SK-N-SH (cell line): Measurements from ENCODE around the gene EFTUD2. TPM values are rescaled to one million over a fixed set of nuclear protein-coding genes. Genes with fewer than 3 reads are reported as not detected.

Experiments
- CTCF ChIA-PET: fragments of 300-600, 350-600 bp; formaldehyde crosslinking; extraction: SDS; loops from one replicate; lab custom pipeline; 2021; lab: Yijun Ruan, JAX
- POLR2A ChIA-PET: fragments of 350-600 bp; sonication (Branson Sonifier 250); formaldehyde crosslinking; extraction: SDS; loops from one replicate; lab custom pipeline; 2020; ENCODE audit warnings: antibody characterized with exemption, inconsistent platforms; lab: Yijun Ruan, JAX
- DNase-seq: peaks from one replicate; pipeline ENCODE4 v3.0.0; 2012
- H2AFZ ChIP-seq: fragments of 200-600 bp; sonication (generic); 2 replicates; pipeline ENCODE4 v1.8.1; 2016; ENCODE audit warnings: antibody characterized with exemption, mild to moderate bottlenecking, low read depth
- H3F3A ChIP-seq: fragments of 200-600 bp; sonication (generic); replicated peaks from 2 replicates; pipeline ENCODE3; 2016; ENCODE audit warnings: antibody characterized with exemption, mild to moderate bottlenecking; ENCODE audit not compliant: insufficient read depth
- H3K27ac ChIP-seq, 2 experiments: fragments of 200-500 bp in 1 of 2; fragments of 200-600 bp in 1 of 2; sonication (Bioruptor generic) in 1 of 2; sonication (generic), shearing (Covaris generic) in 1 of 2; 2 replicates each; pipeline versions ENCODE4 v1.5.1 to v1.6.1; 2014 to 2016; ENCODE audit warnings: low read depth in 2 of 2, inconsistent platforms in 1 of 2, low read length in 1 of 2, mild to moderate bottlenecking in 1 of 2, mixed read lengths in 1 of 2
- H3K27me3 ChIP-seq: fragments of 200-600 bp; sonication (generic), shearing (Covaris generic); 2 replicates; pipeline ENCODE4 v1.6.1; 2016; ENCODE audit warnings: mixed run types; ENCODE audit not compliant: insufficient read depth
- H3K36me3 ChIP-seq, 2 experiments: fragments of 200-500 bp in 1 of 2; fragments of 200-600 bp in 1 of 2; sonication (Bioruptor generic) in 1 of 2; sonication (generic) in 1 of 2; replicated peaks in 1 of 2; 2 replicates each; pipeline versions ENCODE3 to v1.5.1; 2014 to 2016; ENCODE audit warnings: low read length in 1 of 2, mild to moderate bottlenecking in 1 of 2; ENCODE audit not compliant: insufficient read depth in 2 of 2, control insufficient read depth in 1 of 2
- H3K4me1 ChIP-seq, 2 experiments: fragments of 200-500 bp in 1 of 2; fragments of 200-600 bp in 1 of 2; sonication (Bioruptor generic) in 1 of 2; sonication (generic), shearing (Covaris generic) in 1 of 2; 2 replicates each; pipeline versions ENCODE4 v1.5.1 to v1.6.1; 2014 to 2016; ENCODE audit warnings: low read depth in 1 of 2, low read length in 1 of 2, mixed run types in 1 of 2; ENCODE audit not compliant: insufficient read depth in 2 of 2, control insufficient read depth in 1 of 2
- H3K4me2 ChIP-seq: fragments of 200-600 bp; sonication (generic), shearing (Covaris generic); 2 replicates; pipeline ENCODE4 v1.6.1; 2017; ENCODE audit warnings: mixed run types
- H3K4me3 ChIP-seq, 2 experiments: fragments of 200-500 bp in 1 of 2; fragments of 200-600 bp in 1 of 2; sonication (Bioruptor generic) in 1 of 2; sonication (generic), shearing (Covaris generic) in 1 of 2; 2 replicates each; pipeline versions ENCODE4 v1.5.1 to v1.8.1; 2014 to 2016; ENCODE audit warnings: low read depth in 2 of 2, inconsistent platforms in 1 of 2, low read length in 1 of 2, mild to moderate bottlenecking in 1 of 2, mixed read lengths in 1 of 2, moderate library complexity in 1 of 2
- H3K79me2 ChIP-seq: fragments of 200-600 bp; sonication (generic); 2 replicates; pipeline ENCODE4 v1.8.1; 2017; ENCODE audit warnings: mild to moderate bottlenecking; ENCODE audit not compliant: insufficient read depth
- H3K9ac ChIP-seq: fragments of 200-600 bp; sonication (generic); 2 replicates; pipeline ENCODE4 v1.6.1; 2017; ENCODE audit warnings: mixed run types
- H3K9me2 ChIP-seq: fragments of 200-600 bp; sonication (generic); 2 replicates; pipeline ENCODE4 v1.6.1; 2017; ENCODE audit warnings: mixed run types
- H3K9me3 ChIP-seq: fragments of 200-600 bp; sonication (generic); 2 replicates; pipeline ENCODE4 v1.6.1; 2017; ENCODE audit warnings: mixed run types, mild to moderate bottlenecking, moderate library complexity
- H4K20me1 ChIP-seq: fragments of 200-600 bp; sonication (generic); 2 replicates; pipeline ENCODE4 v1.6.1; 2017; ENCODE audit warnings: mild to moderate bottlenecking, mixed run types; ENCODE audit not compliant: insufficient read depth
- CTCF ChIP-seq: fragments of 200-600 bp; sonication (generic); IDR thresholded peaks from 2 replicates; pipeline ENCODE4 v1.6.1; 2017; ENCODE audit warnings: antibody characterized with exemption, mild to moderate bottlenecking, moderate library complexity
- FOSL2 ChIP-seq: IDR thresholded peaks from 2 replicates; pipeline ENCODE4 v1.4.0; 2012; ENCODE audit warnings: low read depth, mild to moderate bottlenecking, moderate library complexity, borderline replicate concordance
- FOXJ3 ChIP-seq: sonication (generic); formaldehyde crosslinking; IDR thresholded peaks from 2 replicates; pipeline ENCODE4 v1.5.1; 2020; ENCODE audit warnings: mild to moderate bottlenecking, missing genetic modification reagents
- MAX ChIP-seq: IDR thresholded peaks from 2 replicates; pipeline ENCODE4 v1.4.0; 2012; ENCODE audit warnings: low read depth
- REST ChIP-seq: IDR thresholded peaks from 2 replicates; pipeline ENCODE4 v1.6.1; 2012; ENCODE audit warnings: mild to moderate bottlenecking, low read depth, low read length, moderate library complexity
- RFX5 ChIP-seq: IDR thresholded peaks from 2 replicates; pipeline ENCODE4 v1.6.1; 2012; ENCODE audit warnings: mild to moderate bottlenecking, improper control_type of control experiment, low read length
- SIN3A ChIP-seq: IDR thresholded peaks from 2 replicates; pipeline ENCODE4 v1.6.1; 2012; ENCODE audit warnings: low read depth, mild to moderate bottlenecking, low read length, moderate library complexity, borderline replicate concordance
- TAF1 ChIP-seq: IDR thresholded peaks from 2 replicates; pipeline ENCODE4 v1.6.1; 2012; ENCODE audit warnings: low read depth, mild to moderate bottlenecking, low read length, moderate library complexity, borderline replicate concordance
- USF2 ChIP-seq: fragments of 150-350 bp; IDR thresholded peaks from 2 replicates; pipeline ENCODE4 v1.6.1; 2017; ENCODE audit warnings: antibody characterized with exemption, low read length, low read depth, borderline replicate concordance
- ZBTB33 ChIP-seq: IDR thresholded peaks from 2 replicates; pipeline ENCODE4 v1.4.0; 2012; ENCODE audit warnings: low read depth, borderline replicate concordance
- WGBS: methylation state at CpG from one replicate; pipeline ENCODE4 v1.1.6; 2017; ENCODE audit warnings: low lambda C conversion rate; 5-methylcytosine and 5-hydroxymethylcytosine counted together
- polyA plus RNA-seq, 3 experiments: library from polyadenylated mRNA; depleted of rRNA; stranded (reverse); fragments of >200 nt; gene quantifications; 2 replicates each; pipeline ENCODE4 v1.2.3, GENCODE V29; 2012

Gene EFTUD2
- polyA plus RNA-seq, 1 of the 3 experiments (the other 2 are of a cell fraction) = 82.9 TPM

- TF ChIP-seq ZBTB33 = no peak
- TF ChIP-seq REST = no peak
Observed at GRCh38 chr17:44829523-44830358, 69.5 kb downstream of the EFTUD2 start, which contains the start of gene GJC1 (continued).

GRCh38 chr17:44828919-44829522 is 70.2 kb downstream of the EFTUD2 start:
- ChIA-PET POLR2A (no interaction called here), CTCF (interaction anchor here (1.1 to 1.7 kb wide), 3 partner anchors 50 to 320 kb away, joined by 3 to 14 read pairs (median 3); no protein-coding TSS in a partner anchor)
- no peak for DNase-seq
- Histone ChIP-seq H3K79me2 (peaks cover 58% of the 10 kb centered on the region), H3K27me3 (no peaks in the 10 kb centered on the region), H3K27ac (peak overlapping the region; percentile 55 to 69), H4K20me1 (peaks cover 14% of the 10 kb centered on the region), H3K36me3 (peaks cover 0 to 9% of the 10 kb centered on the region in 2 experiments), H2AFZ (peak overlapping the region; percentile 71; the same call in 1 of the 2 replicates), H3K4me2 (peak overlapping the region; percentile 96), H3K9me3 (no peaks in the 10 kb centered on the region), H3F3A (peaks cover 21% of the 10 kb centered on the region), H3K9me2 (no peaks in the 10 kb centered on the region), H3K4me3 (peak overlapping the region; percentile 66 to 73), H3K9ac (peak overlapping the region; percentile 88), H3K4me1 (peaks cover 2 to 4% of the 10 kb centered on the region in 2 experiments; a peak in 3 of 4 replicates)
- WGBS = 2% methylated on average over 21 of the region's 21 CpGs
- TF ChIP-seq RFX5 (no peak), FOXJ3 (CRISPR knock-in tag) (no peak), SIN3A (peak; percentile 29; the same call in 1 of the 2 replicates), FOSL2 (no peak), MAX (no peak), CTCF (no peak), TAF1 (no peak), USF2 (no peak)
